Vagina (tissue), 2 donors: ENCODE measurements around the gene CYP1B1. TPM values are rescaled to one million over a fixed set of nuclear protein-coding genes. Genes with fewer than 3 reads are reported as not detected.

ENCODE experiments used
- DNase-seq, 2 donors: peaks; one replicate each; pipeline ENCODE4 v3.0.0-alpha.2; 2017; ENCODE audit errors: extremely low spot score in 2 of 2
- H3K27ac ChIP-seq: fragments of 200-600 bp; sonication (generic); one replicate; pipeline ENCODE4 v1.5.1; 2019
- H3K27me3 ChIP-seq: fragments of 200-600 bp; sonication (generic); one replicate; pipeline ENCODE4 v1.5.1; 2019
- H3K36me3 ChIP-seq, 2 donors: fragments of 200-600 bp; sonication (generic); one replicate each; pipeline ENCODE4 v1.5.1; 2017 to 2019
- H3K4me1 ChIP-seq: fragments of 200-600 bp; sonication (generic); one replicate; pipeline ENCODE4 v1.5.1; 2019
- H3K4me3 ChIP-seq, 2 donors: fragments of 200-600 bp; sonication (generic); 1 replicate in 1 of 2; 2 replicates in 1 of 2; pipeline ENCODE4 v1.5.1; 2016 to 2019
- H3K9me3 ChIP-seq: fragments of 200-600 bp; sonication (generic); one replicate; pipeline ENCODE4 v1.5.1; 2019
- POLR2A ChIP-seq, 2 donors: fragments of 450-650 bp; IDR thresholded peaks; one replicate each; pipeline ENCODE4 v1.6.1; 2017; ENCODE audit warnings: antibody characterized with exemption in 2 of 2, mild to moderate bottlenecking in 2 of 2, moderate library complexity in 2 of 2
- POLR2AphosphoS5 ChIP-seq, 2 donors: sonication (generic); formaldehyde crosslinking; IDR thresholded peaks; one replicate each; pipeline ENCODE4 v1.9.0; 2017; ENCODE audit warnings: antibody characterized with exemption in 2 of 2, mild to moderate bottlenecking in 2 of 2, low read depth in 1 of 2; ENCODE audit not compliant: insufficient read depth in 1 of 2
- intact Hi-C: fragments of 100-400 bp; cut with DNase I; formaldehyde crosslinking; loops from one replicate; pipeline ENCODE4 v1.15.1; 2023
- total RNA-seq: library from RNA; depleted of rRNA; stranded (reverse); fragments of >200 nt; gene quantifications from one replicate; pipeline ENCODE4 v1.2.3, GENCODE V29; 2016
- TF ChIP-seq, protein P1 (sequence below), 3 experiments: fragments of 450-650 bp in 2 of 3; fragments of 200-600 bp in 1 of 3; sonication (generic) in 1 of 3; IDR thresholded peaks; one replicate each; pipeline ENCODE4 v1.5.1; 2017 to 2019; ENCODE audit warnings: antibody characterized with exemption in 3 of 3, mild to moderate bottlenecking in 2 of 3, moderate library complexity in 2 of 3

The CYP1B1 gene
- total RNA-seq, 1 donor from 2014 or later: 88.9 TPM

DNA sequence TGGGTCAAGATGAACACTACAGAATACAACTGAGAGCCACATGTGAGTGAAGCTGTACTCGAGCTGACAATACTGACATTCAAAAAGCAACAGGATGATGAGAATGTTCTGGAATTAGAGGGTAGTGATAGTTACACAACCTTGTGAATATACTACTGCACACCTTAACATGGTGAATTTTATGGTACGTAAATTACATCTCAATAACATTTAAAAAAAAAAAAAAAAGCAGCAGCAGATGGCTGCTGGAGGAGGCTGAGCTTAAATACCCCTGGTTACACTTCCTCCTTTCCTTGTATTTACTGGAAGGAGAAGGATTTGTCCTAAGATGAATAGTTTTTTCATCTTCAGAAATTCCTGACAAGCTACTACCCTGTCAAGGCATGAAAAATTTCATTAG, 45.5 kb upstream of the CYP1B1 start:
- Histone ChIP-seq H3K27me3 (no peaks in the 10 kb centered on the region), H3K27ac (no peak overlapping the region), H3K4me3 (no peak overlapping the region), H3K9me3 (no peaks in the 10 kb centered on the region), H3K36me3 (no peaks in the 10 kb centered on the region), H3K4me1 (peaks cover 25% of the 10 kb centered on the region)
- TF ChIP-seq, protein P1, sequence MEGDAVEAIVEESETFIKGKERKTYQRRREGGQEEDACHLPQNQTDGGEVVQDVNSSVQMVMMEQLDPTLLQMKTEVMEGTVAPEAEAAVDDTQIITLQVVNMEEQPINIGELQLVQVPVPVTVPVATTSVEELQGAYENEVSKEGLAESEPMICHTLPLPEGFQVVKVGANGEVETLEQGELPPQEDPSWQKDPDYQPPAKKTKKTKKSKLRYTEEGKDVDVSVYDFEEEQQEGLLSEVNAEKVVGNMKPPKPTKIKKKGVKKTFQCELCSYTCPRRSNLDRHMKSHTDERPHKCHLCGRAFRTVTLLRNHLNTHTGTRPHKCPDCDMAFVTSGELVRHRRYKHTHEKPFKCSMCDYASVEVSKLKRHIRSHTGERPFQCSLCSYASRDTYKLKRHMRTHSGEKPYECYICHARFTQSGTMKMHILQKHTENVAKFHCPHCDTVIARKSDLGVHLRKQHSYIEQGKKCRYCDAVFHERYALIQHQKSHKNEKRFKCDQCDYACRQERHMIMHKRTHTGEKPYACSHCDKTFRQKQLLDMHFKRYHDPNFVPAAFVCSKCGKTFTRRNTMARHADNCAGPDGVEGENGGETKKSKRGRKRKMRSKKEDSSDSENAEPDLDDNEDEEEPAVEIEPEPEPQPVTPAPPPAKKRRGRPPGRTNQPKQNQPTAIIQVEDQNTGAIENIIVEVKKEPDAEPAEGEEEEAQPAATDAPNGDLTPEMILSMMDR (IDR thresholded peaks at IDR 0.05): no peak
- TF ChIP-seq POLR2AphosphoS5 (IDR thresholded peaks at IDR 0.05; ENCODE audit: insufficient read depth in 1 of 2, low read depth in 1 of 2): no peak
- no peak for TF ChIP-seq POLR2A (IDR thresholded peaks at IDR 0.05)
- DNase-seq: no peak
- intact Hi-C loops: no loop called here

DNA sequence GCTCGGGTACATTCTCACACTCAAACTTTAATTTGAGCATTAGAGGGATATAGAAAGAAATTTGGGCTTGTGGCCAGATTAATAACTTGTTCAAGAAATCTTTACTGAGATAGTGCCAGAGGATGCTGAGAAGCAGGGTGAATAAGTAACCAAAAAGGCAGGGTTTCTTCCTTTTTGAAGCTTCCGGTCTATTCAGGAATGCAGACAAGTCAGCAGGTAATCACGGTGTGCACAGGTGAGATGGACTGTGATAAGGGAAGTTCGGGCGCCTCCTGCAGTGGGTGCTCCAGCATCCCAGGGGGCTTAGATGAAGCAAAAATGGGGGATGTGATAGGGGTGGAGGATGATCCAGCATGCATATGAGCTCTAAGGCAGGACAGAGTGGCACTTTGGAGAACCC, 44.9 kb upstream of the CYP1B1 start:
- Histone ChIP-seq H3K4me3 (no peak overlapping the region), H3K36me3 (no peaks in the 10 kb centered on the region), H3K4me1 (peaks cover 31% of the 10 kb centered on the region), H3K27me3 (no peaks in the 10 kb centered on the region), H3K27ac (no peak overlapping the region), H3K9me3 (no peaks in the 10 kb centered on the region)
- intact Hi-C loops: no loop called here
- DNase-seq: no peak
- no peak for TF ChIP-seq POLR2AphosphoS5 (IDR thresholded peaks at IDR 0.05; ENCODE audit: insufficient read depth in 1 of 2, low read depth in 1 of 2)
- TF ChIP-seq, protein P1 (IDR thresholded peaks at IDR 0.05): no peak
- no peak for TF ChIP-seq POLR2A (IDR thresholded peaks at IDR 0.05)

DNA sequence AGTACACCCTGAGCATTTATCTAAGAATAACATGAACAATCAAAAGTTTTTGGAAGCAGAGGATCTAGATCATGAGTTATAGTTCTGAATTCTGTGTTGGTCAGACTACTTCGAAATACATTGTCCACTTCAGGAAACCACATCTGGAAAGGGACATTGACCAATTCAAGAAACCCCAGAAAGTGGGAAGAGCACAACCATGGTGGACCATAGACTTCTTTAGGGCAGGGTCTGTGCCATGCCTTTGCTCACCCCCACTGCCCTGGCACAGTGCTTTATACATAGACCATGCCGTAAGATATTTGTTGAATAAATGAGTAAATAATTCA, 44.3 kb upstream of the CYP1B1 start:
- intact Hi-C loops: no loop called here
- peaks cover 32% of the 10 kb centered on the region for H3K4me1 ChIP-seq
- no peak overlapping the region for H3K4me3 ChIP-seq
- H3K9me3 ChIP-seq: no peaks in the 10 kb centered on the region
- TF ChIP-seq POLR2AphosphoS5 (IDR thresholded peaks at IDR 0.05; ENCODE audit: insufficient read depth in 1 of 2, low read depth in 1 of 2) (no peak), POLR2A (IDR thresholded peaks at IDR 0.05) (no peak)
- TF ChIP-seq, protein P1 (IDR thresholded peaks at IDR 0.05): no peak
- H3K36me3 ChIP-seq: no peaks in the 10 kb centered on the region
- H3K27me3 ChIP-seq: no peaks in the 10 kb centered on the region
- H3K27ac ChIP-seq: no peak overlapping the region
- no peak for DNase-seq

DNA sequence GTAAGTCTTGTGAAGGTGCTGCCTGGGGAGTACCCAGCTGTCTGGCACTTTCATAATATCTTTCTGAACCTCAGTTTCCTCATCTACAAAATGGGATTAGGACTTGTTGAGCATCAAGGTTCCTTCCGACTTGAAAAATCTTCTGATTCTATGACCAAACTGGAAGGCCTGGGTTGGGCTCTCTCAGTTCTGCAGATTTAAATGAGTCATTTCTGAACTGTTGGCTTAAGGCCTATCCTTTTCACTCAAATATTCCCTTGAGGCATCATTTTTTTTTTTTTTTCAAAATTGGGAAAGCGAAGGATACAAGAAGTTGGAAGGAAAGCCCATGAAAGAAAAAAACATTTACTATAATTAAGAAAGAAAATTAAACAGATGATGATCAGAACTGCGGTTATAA, 40.8 kb upstream of the CYP1B1 start:
- no peaks in the 10 kb centered on the region for H3K36me3 ChIP-seq
- H3K27ac ChIP-seq: peak overlapping the region; percentile 45
- intact Hi-C loops: loop anchor here (10.0 kb wide), 1 partner anchor 48 kb away; no protein-coding TSS in a partner anchor
- no peak overlapping the region for H3K4me3 ChIP-seq
- TF ChIP-seq POLR2AphosphoS5 (IDR thresholded peaks at IDR 0.05; ENCODE audit: insufficient read depth in 1 of 2, low read depth in 1 of 2) (no peak), POLR2A (IDR thresholded peaks at IDR 0.05) (no peak)
- TF ChIP-seq, protein P1 (IDR thresholded peaks at IDR 0.05): no peak
- no peaks in the 10 kb centered on the region for H3K9me3 ChIP-seq
- no peaks in the 10 kb centered on the region for H3K27me3 ChIP-seq
- no peak for DNase-seq
- H3K4me1 ChIP-seq: peaks cover 17% of the 10 kb centered on the region

DNA sequence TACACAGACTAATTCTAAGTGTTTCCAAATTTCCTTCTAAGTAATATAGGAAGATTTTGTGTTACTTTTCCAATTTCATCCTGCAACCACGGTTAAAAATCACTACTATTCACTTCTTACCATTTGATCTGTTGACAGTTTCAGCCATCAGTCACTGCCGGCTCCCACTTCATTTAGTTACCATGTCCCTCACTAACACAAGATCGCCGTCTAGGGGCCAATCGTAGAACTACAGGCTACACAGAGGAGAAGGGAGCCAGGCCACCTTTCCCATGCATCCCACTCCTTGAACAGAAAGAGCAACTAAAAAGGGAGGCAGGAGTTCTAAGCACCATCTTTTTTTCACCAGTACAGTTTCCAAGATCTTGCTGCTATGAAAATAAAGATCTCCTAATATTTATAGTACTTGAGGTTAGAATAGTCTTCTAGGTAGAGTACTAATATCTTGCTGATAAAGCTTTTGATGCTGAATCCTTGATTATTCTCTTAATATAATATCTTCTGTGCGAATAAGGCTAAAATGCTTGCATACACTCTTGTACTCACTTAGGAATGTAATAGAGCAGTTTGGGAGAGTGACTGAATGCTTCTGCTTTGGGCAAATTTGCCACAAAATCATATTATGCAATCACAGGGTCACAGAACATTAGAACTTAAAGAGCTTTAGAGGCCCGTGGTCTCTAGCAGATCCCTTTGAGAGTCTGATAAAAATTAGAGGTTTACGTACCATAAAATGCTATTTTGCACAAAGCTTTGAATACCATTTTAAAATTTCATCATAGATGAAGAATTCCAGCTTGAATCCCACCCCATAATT, 39.5 kb upstream of the CYP1B1 start:
- Histone ChIP-seq H3K9me3 (no peaks in the 10 kb centered on the region), H3K27me3 (no peaks in the 10 kb centered on the region), H3K4me3 (no peak overlapping the region), H3K27ac (peak overlapping the region; percentile 45), H3K4me1 (peaks cover 16% of the 10 kb centered on the region), H3K36me3 (no peaks in the 10 kb centered on the region)
- DNase-seq: no peak
- intact Hi-C loops: loop anchor here (10.0 kb wide), 1 partner anchor 49 kb away; no protein-coding TSS in a partner anchor
- TF ChIP-seq, protein P1 (IDR thresholded peaks at IDR 0.05): peak; percentile 45 to 85 (median 51)
- TF ChIP-seq POLR2AphosphoS5 (IDR thresholded peaks at IDR 0.05; ENCODE audit: insufficient read depth in 1 of 2, low read depth in 1 of 2) (no peak), POLR2A (IDR thresholded peaks at IDR 0.05) (no peak)
